Esophagus squamous epithelium (tissue), 4 donors: ENCODE measurements around the gene CARS1.

Experiments
- CTCF ChIP-seq, 6 experiments: fragments of 450-650 bp in 4 of 6; fragments of 200-600 bp in 2 of 6; sonication (generic) in 2 of 6; IDR thresholded peaks; one replicate each; pipeline ENCODE4 v1.5.1; 2016 to 2019; ENCODE audit warnings: antibody characterized with exemption in 6 of 6, mild to moderate bottlenecking in 4 of 6, moderate library complexity in 4 of 6
- POLR2A ChIP-seq, 4 donors: fragments of 450-650 bp; IDR thresholded peaks; one replicate each; pipeline ENCODE4 v1.6.1; 2017; ENCODE audit warnings: antibody characterized with exemption in 4 of 4, mild to moderate bottlenecking in 4 of 4, moderate library complexity in 3 of 4

- no peak for TF ChIP-seq CTCF (IDR thresholded peaks at IDR 0.05)
- no peak for TF ChIP-seq POLR2A (IDR thresholded peaks at IDR 0.05)
Observed at GRCh38 chr11:2977113-2977512, 80.1 kb downstream of the CARS1 start.
